Measurements from ENCODE around the gene FILIP1L. TPM values are rescaled to one million over a fixed set of nuclear protein-coding genes. Genes with fewer than 3 reads are reported as not detected.

FILIP1L gene
- total RNA-seq, 1 experiment from 2014 or later = 0.17 TPM

DNA sequence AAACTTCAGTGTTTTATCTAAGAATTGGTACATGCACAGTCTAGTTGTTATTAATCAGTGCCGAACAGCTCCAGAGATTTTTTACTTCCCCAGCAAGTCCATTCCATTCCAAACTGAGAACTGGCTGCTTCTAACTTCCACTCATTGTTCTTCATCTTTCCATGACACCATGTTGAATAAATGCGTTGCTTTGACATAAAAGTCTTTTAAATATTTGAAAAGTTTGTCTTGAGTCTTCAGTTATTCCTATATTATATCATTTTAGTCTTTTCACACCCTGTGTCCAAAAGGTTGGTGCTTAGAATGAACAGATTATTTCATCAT, 231.2 kb downstream of the FILIP1L start:
- RAD21 ChIA-PET (ENCODE audit: low non-redundant PET in 1 of 2, low total read pairs in 2 of 2, uncharacterized antibody in 2 of 2, unreplicated experiment in 2 of 2) = no interaction called here

DNA sequence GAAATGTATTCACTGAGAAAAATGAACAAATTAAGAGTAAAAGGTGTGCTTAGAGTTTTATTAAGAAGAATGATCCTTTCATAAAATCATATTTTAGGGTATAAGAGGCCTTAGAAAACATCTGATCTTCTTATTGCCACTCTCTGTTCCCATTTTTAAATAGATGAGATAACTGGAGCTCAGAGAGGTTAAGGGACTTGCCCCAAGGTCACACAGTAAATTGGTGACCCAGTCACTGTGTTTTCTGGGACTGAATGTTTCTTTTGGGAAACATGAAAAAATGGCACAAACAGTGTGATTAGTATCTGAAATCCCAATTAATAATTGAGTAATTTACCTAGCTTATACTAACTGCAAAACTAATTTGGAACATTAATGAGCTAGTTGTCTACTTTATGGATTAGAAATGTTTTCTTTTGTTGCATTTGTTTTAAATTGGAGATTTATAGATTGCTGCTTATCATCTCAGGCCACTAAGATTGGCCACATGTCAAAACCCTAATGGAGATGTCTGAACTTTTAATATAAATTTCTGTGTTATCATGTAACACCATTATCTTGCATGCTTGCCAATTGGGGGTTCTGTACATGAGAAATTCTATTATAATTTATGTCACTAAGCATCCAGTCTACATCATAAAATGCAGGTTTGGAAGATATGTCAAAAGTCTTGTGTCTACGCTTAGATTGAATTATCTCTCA, 231.7 kb downstream of the FILIP1L start:
- Histone ChIP-seq H3K9ac (ENCODE audit: low read length) (no peak overlapping the region), H3K36me3 (ENCODE audit: control insufficient read depth in 1 of 2, insufficient read depth in 2 of 2, low read length in 2 of 2) (no peaks in the 10 kb centered on the region), H3K9me3 (ENCODE audit: control insufficient read depth in 1 of 2, insufficient read depth in 1 of 2, low read depth in 1 of 2, low read length in 2 of 2) (no peaks in the 10 kb centered on the region), H3K79me2 (ENCODE audit: insufficient read depth, low read length) (0 out of 2 replicates have a peak, but pooled peaks cover 2% of the 10 kb centered on the region), H4K20me1 (ENCODE audit: insufficient read depth) (no peaks in the 10 kb centered on the region), H3K4me1 (ENCODE audit: control insufficient read depth in 1 of 2, insufficient read depth in 2 of 2, low read length in 2 of 2) (peaks cover 0 to 9% of the 10 kb centered on the region in 2 experiments; a peak in 2 of 4 replicates), H2AFZ (ENCODE audit: low read depth, low read length, poor library complexity, severe bottlenecking) (no peak overlapping the region), H3K9me2 (ENCODE audit: insufficient read depth) (no peaks in the 10 kb centered on the region), H3K27ac (ENCODE audit: low read depth, low read length) (no peak overlapping the region), H3K4me2 (ENCODE audit: low read length) (no peak overlapping the region), H3K4me3 (replicated peaks in 1 of 2; ENCODE audit: low read depth in 1 of 2, low read length in 2 of 2) (no peak overlapping the region), H3K27me3 (ENCODE audit: insufficient read depth, low read length) (no peaks in the 10 kb centered on the region)
- intact Hi-C loops (cut with micrococcal nuclease) = no loop called here
- ATAC-seq (no peak), DNase-seq (ENCODE audit: low read depth, low spot score) (no peak)
- POLR2A ChIA-PET = no interaction called here
- RAD21 ChIA-PET (ENCODE audit: low non-redundant PET in 1 of 2, low total read pairs in 2 of 2, uncharacterized antibody in 2 of 2, unreplicated experiment in 2 of 2) = no interaction called here
- no TSS peak for BruUV-seq (replicated peaks)
- CTCF ChIA-PET = no interaction called here
- no peak for TF ChIP-seq YY1 (IDR thresholded peaks at IDR 0.05; ENCODE audit: extremely low read depth, insufficient replicate concordance, low read depth, low read length)
- no peak for TF ChIP-seq JUND (IDR thresholded peaks at IDR 0.05)
- no peak for TF ChIP-seq ZFX (IDR thresholded peaks at IDR 0.05)
- no peak for TF ChIP-seq ELF1 (IDR thresholded peaks at IDR 0.05; ENCODE audit: borderline replicate concordance, low read depth)
- TF ChIP-seq EGR1 (IDR thresholded peaks at IDR 0.05; ENCODE audit: low read depth) = no peak
- no peak for TF ChIP-seq CBX3 (IDR thresholded peaks at IDR 0.05; ENCODE audit: low read depth)
- TF ChIP-seq, protein P1, sequence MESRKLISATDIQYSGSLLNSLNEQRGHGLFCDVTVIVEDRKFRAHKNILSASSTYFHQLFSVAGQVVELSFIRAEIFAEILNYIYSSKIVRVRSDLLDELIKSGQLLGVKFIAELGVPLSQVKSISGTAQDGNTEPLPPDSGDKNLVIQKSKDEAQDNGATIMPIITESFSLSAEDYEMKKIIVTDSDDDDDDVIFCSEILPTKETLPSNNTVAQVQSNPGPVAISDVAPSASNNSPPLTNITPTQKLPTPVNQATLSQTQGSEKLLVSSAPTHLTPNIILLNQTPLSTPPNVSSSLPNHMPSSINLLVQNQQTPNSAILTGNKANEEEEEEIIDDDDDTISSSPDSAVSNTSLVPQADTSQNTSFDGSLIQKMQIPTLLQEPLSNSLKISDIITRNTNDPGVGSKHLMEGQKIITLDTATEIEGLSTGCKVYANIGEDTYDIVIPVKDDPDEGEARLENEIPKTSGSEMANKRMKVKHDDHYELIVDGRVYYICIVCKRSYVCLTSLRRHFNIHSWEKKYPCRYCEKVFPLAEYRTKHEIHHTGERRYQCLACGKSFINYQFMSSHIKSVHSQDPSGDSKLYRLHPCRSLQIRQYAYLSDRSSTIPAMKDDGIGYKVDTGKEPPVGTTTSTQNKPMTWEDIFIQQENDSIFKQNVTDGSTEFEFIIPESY (IDR thresholded peaks at IDR 0.05; ENCODE audit: extremely low read depth, insufficient replicate concordance, low read length) = no peak
- no peak for TF ChIP-seq EZH2 (IDR thresholded peaks at IDR 0.05)
- TF ChIP-seq POLR2AphosphoS5 (IDR thresholded peaks at IDR 0.05; ENCODE audit: low read depth, low read length) = no peak
- no peak for TF ChIP-seq RAD21 (IDR thresholded peaks at IDR 0.05; ENCODE audit: low read depth)
- TF ChIP-seq FOSL1 (IDR thresholded peaks at IDR 0.05; ENCODE audit: low read depth) = no peak
- no peak for TF ChIP-seq SP1 (IDR thresholded peaks at IDR 0.05; ENCODE audit: low read depth)
- no peak for TF ChIP-seq ZNF274 (IDR thresholded peaks at IDR 0.05; ENCODE audit: low read depth, low read length)
- TF ChIP-seq EZH2phosphoT487 (IDR thresholded peaks at IDR 0.05; ENCODE audit: borderline replicate concordance) = no peak

More for the DNA sequence above, 231.2 kb downstream of the FILIP1L start:
- DNase-seq (ENCODE audit: low read depth, low spot score) = no peak
- Histone ChIP-seq H3K9me3 (ENCODE audit: control insufficient read depth in 1 of 2, insufficient read depth in 1 of 2, low read depth in 1 of 2, low read length in 2 of 2) (no peaks in the 10 kb centered on the region), H3K4me2 (ENCODE audit: low read length) (no peak overlapping the region), H3K4me3 (replicated peaks in 1 of 2; ENCODE audit: low read depth in 1 of 2, low read length in 2 of 2) (no peak overlapping the region), H3K36me3 (ENCODE audit: control insufficient read depth in 1 of 2, insufficient read depth in 2 of 2, low read length in 2 of 2) (no peaks in the 10 kb centered on the region), H3K9ac (ENCODE audit: low read length) (no peak overlapping the region), H3K27me3 (ENCODE audit: insufficient read depth, low read length) (no peaks in the 10 kb centered on the region), H4K20me1 (ENCODE audit: insufficient read depth) (no peaks in the 10 kb centered on the region), H3K9me2 (ENCODE audit: insufficient read depth) (no peaks in the 10 kb centered on the region), H3K4me1 (ENCODE audit: control insufficient read depth in 1 of 2, insufficient read depth in 2 of 2, low read length in 2 of 2) (peaks cover 0 to 3% of the 10 kb centered on the region in 2 experiments; a peak in 2 of 4 replicates), H3K79me2 (ENCODE audit: insufficient read depth, low read length) (0 out of 2 replicates have a peak, but pooled peaks cover 2% of the 10 kb centered on the region), H2AFZ (ENCODE audit: low read depth, low read length, poor library complexity, severe bottlenecking) (no peak overlapping the region), H3K27ac (ENCODE audit: low read depth, low read length) (no peak overlapping the region)
- ChIA-PET CTCF (no interaction called here), POLR2A (no interaction called here)
- no peak for ATAC-seq
- intact Hi-C loops (cut with micrococcal nuclease) = no loop called here
- TF ChIP-seq JUND (IDR thresholded peaks at IDR 0.05) (no peak), CEBPB (IDR thresholded peaks at IDR 0.05; ENCODE audit: low read depth) (no peak), POLR2A (IDR thresholded peaks at IDR 0.05; ENCODE audit: borderline replicate concordance, extremely low read depth, insufficient read depth, insufficient read length) (no peak)
- TF ChIP-seq, protein P2, sequence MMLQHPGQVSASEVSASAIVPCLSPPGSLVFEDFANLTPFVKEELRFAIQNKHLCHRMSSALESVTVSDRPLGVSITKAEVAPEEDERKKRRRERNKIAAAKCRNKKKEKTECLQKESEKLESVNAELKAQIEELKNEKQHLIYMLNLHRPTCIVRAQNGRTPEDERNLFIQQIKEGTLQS (IDR thresholded peaks at IDR 0.05) = no peak
- BruUV-seq (replicated peaks) = no TSS peak

Measured in HCT116 (cell line).